B cell (primary cell): ENCODE results near the gene ZBTB46. TPM values are rescaled to one million over a fixed set of nuclear protein-coding genes. Genes with fewer than 3 reads are reported as not detected.

Source experiments
- ATAC-seq: fragments of 200-7000 bp; cut with Tn5 transposase; one replicate; pipeline ENCODE4 v1.10.0; 2021; ENCODE audit warnings: low read depth, mild to moderate bottlenecking, moderate number of reproducible peaks, moderate library complexity
- CTCF ChIA-PET: fragments of 350-600 bp; sonication (Branson Sonifier 250); formaldehyde crosslinking; loops from one replicate; lab custom pipeline; 2021; ENCODE audit warnings: antibody characterized with exemption, inconsistent platforms; lab: Charles Lee
- POLR2A ChIA-PET: fragments of 350-600 bp; sonication (Branson Sonifier 250); formaldehyde crosslinking; loops from one replicate; lab custom pipeline; 2021; ENCODE audit warnings: antibody characterized with exemption; lab: Charles Lee
- DNase-seq: peaks from one replicate; pipeline ENCODE4 v3.0.0; 2013
- H2AFZ ChIP-seq: 2 replicates; pipeline ENCODE4 v1.6.1; 2012; ENCODE audit warnings: mild to moderate bottlenecking, low read depth, low read length; ENCODE audit not compliant: insufficient read depth, poor library complexity, severe bottlenecking
- H3K27ac ChIP-seq, 2 donors: 1 replicate in 1 of 2; 2 replicates in 1 of 2; pipeline ENCODE4 v1.5.1; 2012 to 2013; ENCODE audit warnings: low read length in 2 of 2, mild to moderate bottlenecking in 2 of 2, moderate library complexity in 1 of 2
- H3K27me3 ChIP-seq, 4 experiments: fragments of 200-600 bp in 1 of 4; sonication (generic) in 1 of 4; replicated peaks in 1 of 4; 1 replicate in 2 of 4; 2 replicates in 2 of 4; pipeline versions ENCODE4 v1.6.1 to v1.7.0; 2013 to 2016; ENCODE audit warnings: low read length in 3 of 4, mild to moderate bottlenecking in 2 of 4, mixed read lengths in 1 of 4, moderate library complexity in 1 of 4; ENCODE audit not compliant: insufficient read depth in 4 of 4, control insufficient read depth in 3 of 4; ENCODE audit errors: control extremely low read depth in 1 of 4
- H3K36me3 ChIP-seq, 2 experiments: replicated peaks in 1 of 2; 1 replicate in 1 of 2; 2 replicates in 1 of 2; pipeline versions ENCODE4 v1.6.1 to v1.7.1; 2013; ENCODE audit warnings: low read length in 1 of 2; ENCODE audit not compliant: insufficient read depth in 2 of 2, control insufficient read depth in 1 of 2; ENCODE audit errors: control extremely low read depth in 1 of 2, extremely low read depth in 1 of 2
- H3K4me1 ChIP-seq, 2 donors: fragments of 200-600 bp in 1 of 2; sonication (generic) in 1 of 2; 1 replicate in 1 of 2; 2 replicates in 1 of 2; pipeline versions ENCODE4 v1.5.1 to v1.6.1; 2013 to 2017; ENCODE audit warnings: low read length in 2 of 2; ENCODE audit not compliant: control insufficient read depth in 2 of 2, insufficient read depth in 2 of 2
- H3K4me2 ChIP-seq: replicated peaks from 2 replicates; pipeline ENCODE3; 2012; ENCODE audit warnings: mild to moderate bottlenecking, low read depth, low read length; ENCODE audit not compliant: poor library complexity, severe bottlenecking
- H3K4me3 ChIP-seq, 5 experiments: fragments of 200-600 bp in 1 of 5; sonication (generic) in 1 of 5; 1 replicate in 3 of 5; 2 replicates in 2 of 5; pipeline versions ENCODE4 v1.5.1 to v1.7.0; 2011 to 2016; ENCODE audit warnings: low read length in 4 of 5, mild to moderate bottlenecking in 4 of 5, low read depth in 2 of 5, control low read depth in 1 of 5, moderate library complexity in 1 of 5; ENCODE audit not compliant: insufficient read depth in 1 of 5; ENCODE audit errors: control extremely low read depth in 1 of 5, extremely low read depth in 1 of 5
- H3K79me2 ChIP-seq: fragments of 200-600 bp; sonication (generic); one replicate; pipeline ENCODE4 v1.6.0; 2016; ENCODE audit warnings: low read length; ENCODE audit not compliant: control insufficient read depth, insufficient read depth
- H3K9ac ChIP-seq: fragments of 200-600 bp; sonication (generic); 2 replicates; pipeline ENCODE4 v1.6.1; 2017; ENCODE audit warnings: mild to moderate bottlenecking, low read length, moderate library complexity
- H3K9me3 ChIP-seq, 3 donors: one replicate each; pipeline versions ENCODE4 v1.6.1 to v1.7.1; 2013; ENCODE audit warnings: low read length in 2 of 3; ENCODE audit not compliant: control insufficient read depth in 2 of 3, insufficient read depth in 1 of 3; ENCODE audit errors: control extremely low read depth in 1 of 3
- H4K20me1 ChIP-seq: 2 replicates; pipeline ENCODE4 v1.6.0; 2012; ENCODE audit warnings: mild to moderate bottlenecking, low read length; ENCODE audit not compliant: insufficient read depth, control insufficient read depth, poor library complexity, severe bottlenecking
- H3K27ac Mint-ChIP-seq: one replicate; pipeline ENCODE4 v1.8.0; 2021; ENCODE audit warnings: mixed read lengths
- H3K27me3 Mint-ChIP-seq: one replicate; pipeline ENCODE4 v1.8.0; 2021; ENCODE audit warnings: mixed read lengths
- H3K4me1 Mint-ChIP-seq: one replicate; pipeline ENCODE4 v1.8.0; 2021; ENCODE audit warnings: mixed read lengths
- H3K4me3 Mint-ChIP-seq: one replicate; pipeline ENCODE4 v1.8.0; 2021; ENCODE audit warnings: mixed read lengths
- H3K9me3 Mint-ChIP-seq: one replicate; pipeline ENCODE4 v1.8.0; 2022; ENCODE audit warnings: mixed read lengths; ENCODE audit not compliant: insufficient read depth
- CTCF ChIP-seq: fragments of 200-600 bp; IDR thresholded peaks from one replicate; pipeline ENCODE4 v1.8.0; 2022; ENCODE audit warnings: antibody characterized with exemption, mild to moderate bottlenecking
- EZH2 ChIP-seq: IDR thresholded peaks from 2 replicates; pipeline ENCODE4 v1.6.1; 2012; ENCODE audit warnings: borderline replicate concordance, low read depth, mild to moderate bottlenecking, moderate library complexity, low read length; ENCODE audit not compliant: insufficient read depth, poor library complexity, severe bottlenecking
- WGBS: methylation state at CpG from one replicate; pipeline ENCODE4 v1.1.5; 2013; ENCODE audit warnings: missing lambda C conversion rate; ENCODE audit not compliant: insufficient coverage; 5-methylcytosine and 5-hydroxymethylcytosine counted together
- intact Hi-C: fragments of 100-400 bp; cut with micrococcal nuclease; formaldehyde crosslinking; loops from one replicate; pipeline ENCODE4 v1.10.0; 2022
- polyA plus RNA-seq: library from polyadenylated mRNA; depleted of rRNA; stranded (reverse); fragments of >200 nt; gene quantifications from 2 replicates; pipeline ENCODE4 v1.2.3, GENCODE V29; 2012
- total RNA-seq, 2 donors: library from RNA; stranded (reverse); fragments of 120-200 nt in 1 of 2; gene quantifications; 1 replicate in 1 of 2; 2 replicates in 1 of 2; pipeline versions ENCODE4 v1.2.3 to v1.2.4, GENCODE V29; 2013 to 2022

The ZBTB46 gene
- total and polyA plus RNA-seq, 2 donors (not counting 1 experiment from before 2014, with no cell fraction given) = 0.16 to 0.64 TPM

- 5% methylated on average over 56 of the region's 56 CpGs for WGBS
- CTCF ChIA-PET = interaction anchor here (1.0 to 2.6 kb wide), 5 partner anchors 12 to 168 kb away, joined by 3 to 11 read pairs (median 5); partner anchors contain the start of genes LIME1 and TPD52L2
- Histone ChIP-seq H3K4me1 (peaks cover 21 to 28% of the 10 kb centered on the region in 2 donors), H3K27ac (peak overlapping the region; percentile 63 to 85), H3K4me2 (peak overlapping the region; percentile 94), H3K27me3 (no peaks in the 10 kb centered on the region), H3K79me2 (peaks cover 92% of the 10 kb centered on the region), H3K9me3 (no peaks in the 10 kb centered on the region), H2AFZ (peak overlapping the region; percentile 86), H3K36me3 (peaks cover 2 to 46% of the 10 kb centered on the region in 2 experiments), H3K9ac (peak overlapping the region; percentile 76), H3K4me3 (peak overlapping the region in 4 of 5 experiments; percentile 63 to 80 (median 67)), H4K20me1 (peaks cover 81% of the 10 kb centered on the region)
- Mint-ChIP-seq H3K27me3 (no peaks in the 10 kb centered on the region), H3K27ac (peak overlapping the region; percentile 84), H3K9me3 (no peaks in the 10 kb centered on the region), H3K4me1 (peaks cover 34% of the 10 kb centered on the region), H3K4me3 (peak overlapping the region; percentile 87)
- POLR2A ChIA-PET = interaction anchor here (0.5 to 2.2 kb wide), 7 partner anchors 9 to 249 kb away, joined by 3 to 20 read pairs (median 6); partner anchors contain the start of genes GMEB2, LIME1, RTEL1 and SLC2A4RG
- DNase-seq = peak; percentile 65
- peak; percentile 12 for ATAC-seq
- intact Hi-C loops = loop anchor here (1.0 to 5.0 kb wide), 7 partner anchors 29 to 355 kb away; partner anchors contain the start of genes LIME1, PPDPF, PTK6 and RTEL1
- TF ChIP-seq EZH2 (no peak), CTCF (peak; percentile 37)
These were observed 124.1 kb downstream of the ZBTB46 start for GRCh38 chr20:63706852-63707557.
